ENCODE results near the gene TUBB6. TPM values are rescaled to one million over a fixed set of nuclear protein-coding genes. Genes with fewer than 3 reads are reported as not detected.

TUBB6 gene
- total and polyA plus RNA-seq, 2 of the 13 experiments (the other 11 are each of a cell fraction or from before 2014, with no cell fraction given) = 9.9 to 28.6 TPM

GRCh38 chr18:12336887-12337286, 28.8 kb downstream of the TUBB6 start (continued):
- TF ChIP-seq ZNF780A (CRISPR knock-in tag; IDR thresholded peaks at IDR 0.05) = no peak
- TF ChIP-seq HCFC1 (IDR thresholded peaks at IDR 0.05; ENCODE audit: low read depth, low read length) = no peak
- no peak for TF ChIP-seq TFDP1 (CRISPR knock-in tag; IDR thresholded peaks at IDR 0.05; ENCODE audit: borderline replicate concordance)
- TF ChIP-seq ZNF737 (CRISPR knock-in tag; IDR thresholded peaks at IDR 0.05; ENCODE audit: borderline replicate concordance) = no peak
- TF ChIP-seq SIN3A (IDR thresholded peaks at IDR 0.05; ENCODE audit: borderline replicate concordance, low read depth, low read length) = no peak
- TF ChIP-seq ZSCAN5A (CRISPR knock-in tag; IDR thresholded peaks at IDR 0.05; ENCODE audit: borderline replicate concordance) = no peak
- TF ChIP-seq ZNF891 (CRISPR knock-in tag; IDR thresholded peaks at IDR 0.05) = no peak
- TF ChIP-seq CEBPB (IDR thresholded peaks at IDR 0.05; ENCODE audit: borderline replicate concordance, low read depth, low read length) = no peak
- TF ChIP-seq ZNF605 (CRISPR knock-in tag; IDR thresholded peaks at IDR 0.05) = no peak
- TF ChIP-seq ARNT2 (CRISPR knock-in tag; IDR thresholded peaks at IDR 0.05; ENCODE audit: low read depth) = no peak
- no peak for TF ChIP-seq HOXA7 (CRISPR knock-in tag; IDR thresholded peaks at IDR 0.05)
- TF ChIP-seq, protein P1, sequence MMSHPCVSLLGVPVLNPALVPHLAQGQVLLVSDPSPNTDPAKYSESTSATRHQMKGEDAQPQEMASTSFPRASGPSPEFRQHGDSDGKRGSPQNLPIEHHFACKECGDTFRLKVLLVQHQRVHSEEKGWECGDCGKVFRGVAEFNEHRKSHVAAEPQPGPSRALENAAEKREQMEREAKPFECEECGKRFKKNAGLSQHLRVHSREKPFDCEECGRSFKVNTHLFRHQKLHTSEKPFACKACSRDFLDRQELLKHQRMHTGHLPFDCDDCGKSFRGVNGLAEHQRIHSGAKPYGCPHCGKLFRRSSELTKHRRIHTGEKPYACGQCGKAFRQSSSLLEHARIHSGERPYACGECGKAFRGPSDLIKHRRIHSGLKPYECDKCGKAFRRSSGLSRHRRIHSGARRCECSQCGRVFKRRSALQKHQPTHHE (CRISPR knock-in tag; IDR thresholded peaks at IDR 0.05; ENCODE audit: borderline replicate concordance) = no peak
- TF ChIP-seq ZNF350 (CRISPR knock-in tag; IDR thresholded peaks at IDR 0.05; ENCODE audit: borderline replicate concordance, low read depth) = no peak
- no peak for TF ChIP-seq TBP (CRISPR knock-in tag; IDR thresholded peaks at IDR 0.05)
- no peak for TF ChIP-seq ZNF180 (CRISPR knock-in tag; IDR thresholded peaks at IDR 0.05; ENCODE audit: borderline replicate concordance, low read depth)
- TF ChIP-seq DMAP1 (CRISPR knock-in tag; IDR thresholded peaks at IDR 0.05) = no peak
- TF ChIP-seq ZNF687 (CRISPR knock-in tag; IDR thresholded peaks at IDR 0.05) = no peak
- TF ChIP-seq NR2C2 (CRISPR knock-in tag; IDR thresholded peaks at IDR 0.05; ENCODE audit: borderline replicate concordance) = no peak
- no peak for TF ChIP-seq GLMP (CRISPR knock-in tag; IDR thresholded peaks at IDR 0.05; ENCODE audit: borderline replicate concordance)
- no peak for TF ChIP-seq ZNF740 (CRISPR knock-in tag; IDR thresholded peaks at IDR 0.05)
- TF ChIP-seq ZNF33A (CRISPR knock-in tag; IDR thresholded peaks at IDR 0.05; ENCODE audit: borderline replicate concordance) = no peak
- no peak for TF ChIP-seq SRSF1 (optimal IDR thresholded peaks at IDR 0.05; ENCODE audit: low read depth, low read length)

Data from HepG2 (cell line).